ENCODE results near the gene DNAJC12. TPM values are rescaled to one million over a fixed set of nuclear protein-coding genes. Genes with fewer than 3 reads are reported as not detected.
"Not testable (repeated sequence)": the region's sequence is repeated elsewhere in the genome, so short reads cannot be mapped to it uniquely, and the experiment has no call there.

Gene DNAJC12
- total RNA-seq, 1 experiment from 2014 or later: 3.2 TPM

DNA sequence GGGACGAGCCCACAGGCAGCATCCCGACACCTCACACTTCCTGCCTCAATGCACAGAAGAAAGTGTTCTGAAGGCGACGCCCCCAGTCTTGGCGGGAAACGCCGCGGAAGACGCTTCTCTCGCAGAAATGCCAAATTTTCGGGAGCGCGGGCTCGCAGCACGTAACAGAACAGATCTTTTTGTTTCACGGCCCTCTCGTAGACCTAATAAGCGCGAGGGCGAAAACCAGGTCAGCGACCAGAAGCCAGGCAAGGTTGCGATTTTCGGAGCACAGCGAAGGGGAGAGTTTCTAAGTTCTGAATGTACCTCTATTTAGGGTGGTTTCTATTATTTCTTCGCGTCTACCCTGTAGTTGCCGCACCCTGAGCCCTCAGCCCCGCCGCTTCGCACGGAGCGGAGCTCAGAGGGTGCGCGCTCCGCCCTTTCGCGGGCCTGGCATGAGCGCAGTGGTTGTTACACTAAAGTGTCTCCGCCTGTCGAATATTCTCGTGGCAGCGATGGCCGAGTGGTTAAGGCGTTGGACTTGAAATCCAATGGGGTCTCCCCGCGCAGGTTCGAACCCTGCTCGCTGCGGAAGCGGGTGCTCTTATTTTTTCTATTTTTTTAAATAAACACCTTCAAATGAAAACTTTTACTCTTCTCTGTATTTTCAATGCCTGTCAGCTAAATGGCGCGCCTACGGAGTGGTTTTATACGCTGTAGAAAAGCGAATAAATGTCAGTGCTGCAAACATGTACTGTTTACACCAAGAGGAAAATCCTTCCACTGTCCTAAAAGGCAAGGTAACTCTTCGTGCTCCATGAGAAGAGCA is 73.8 kb downstream of the DNAJC12 start:
- DNase-seq (ENCODE audit: low read depth): peak; percentile 85

DNA sequence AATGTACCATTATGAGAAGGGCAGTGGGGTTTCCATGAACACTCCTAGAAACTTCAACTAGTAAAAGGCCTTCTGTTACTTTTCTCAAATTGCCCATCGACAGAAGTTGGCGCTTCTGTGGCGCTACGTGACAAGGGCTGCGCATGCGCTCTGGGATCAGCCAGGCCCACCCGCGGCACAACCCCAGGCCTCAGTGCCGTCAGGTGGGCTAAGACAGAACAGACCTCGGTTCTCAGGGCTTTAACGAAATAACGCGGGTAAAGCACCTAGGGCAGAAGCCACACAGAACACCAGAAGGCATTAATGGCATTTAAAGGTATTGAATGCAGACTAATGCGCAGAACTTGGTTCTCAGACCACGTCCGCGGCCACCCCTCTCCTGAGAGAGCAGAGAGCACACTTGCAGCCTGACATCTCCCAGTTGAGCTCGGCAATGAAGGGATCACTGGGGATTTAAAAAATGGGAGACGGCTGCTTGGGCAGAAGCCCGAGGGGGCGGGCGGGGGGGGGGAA is 74.4 kb downstream of the DNAJC12 start:
- peak; percentile 72 for DNase-seq (ENCODE audit: low read depth)

DNA sequence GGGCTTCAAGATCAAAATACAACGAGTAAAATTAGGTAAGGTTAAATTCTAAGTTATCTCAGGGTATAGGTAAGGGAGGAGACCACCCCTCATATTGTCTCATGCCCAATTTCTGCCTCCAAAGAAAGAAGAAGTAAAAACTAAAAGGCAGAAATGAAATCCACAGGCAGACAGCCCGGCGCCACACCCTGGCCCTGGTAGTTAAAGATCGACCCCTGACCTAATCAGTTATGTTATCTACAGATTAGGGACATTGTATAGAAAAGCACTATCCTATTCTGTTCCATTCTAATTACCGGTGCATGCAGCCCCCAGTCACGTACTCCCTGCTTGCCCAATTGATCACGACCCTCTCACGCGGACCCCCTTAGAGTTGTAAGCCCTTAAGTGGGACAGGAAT is 75.4 kb downstream of the DNAJC12 start:
- DNase-seq (ENCODE audit: low read depth): not testable (repeated sequence)

DNA sequence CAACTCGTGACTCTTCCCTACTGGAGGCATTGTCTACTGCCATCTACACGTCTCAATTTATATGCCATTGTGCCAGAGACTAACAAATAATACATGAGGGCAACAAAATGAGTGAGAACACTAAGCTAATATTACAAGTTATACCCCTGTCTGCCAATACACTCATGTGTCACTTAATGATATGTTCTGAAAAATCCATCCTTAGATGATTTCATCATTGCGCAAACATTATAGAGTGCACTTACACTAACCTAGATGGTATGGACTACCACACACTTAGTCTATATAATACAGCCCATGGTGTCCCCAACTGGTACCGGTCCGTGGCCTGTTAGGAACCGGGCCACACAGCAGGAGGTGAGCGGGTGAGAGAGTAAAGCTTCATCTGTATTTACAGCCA is 77.7 kb downstream of the DNAJC12 start:
- DNase-seq (ENCODE audit: low read depth): no peak

Other genes starting within 250 kb of the DNAJC12 start
- not detected in 2 replicates for gene CTNNA3, start 142.0 kb downstream of the DNAJC12 start, total RNA-seq (2014; rRNA removed; shearing (Covaris generic))
- 11.8 and 14.1 TPM in 2 replicates for gene SIRT1, start 46.5 kb upstream of the DNAJC12 start, total RNA-seq (2014; rRNA removed; shearing (Covaris generic))
- 29.2 and 36.6 TPM in 2 replicates for gene HERC4, start 237.1 kb upstream of the DNAJC12 start, total RNA-seq (2014; rRNA removed; shearing (Covaris generic))